SU-DHL-6 (cell line): Measurements from ENCODE around the gene ECHDC3.

Experiments used
- H2AFZ ChIP-seq: fragments of 200-600 bp; sonication (generic); 2 replicates; pipeline ENCODE4 v1.6.1; 2014; ENCODE audit warnings: low read depth, mild to moderate bottlenecking, moderate library complexity, mixed read lengths, antibody characterized with exemption, low read length; ENCODE audit not compliant: severe bottlenecking
- H3F3A ChIP-seq: fragments of 200-600 bp; shearing (Covaris generic); 2 replicates; pipeline ENCODE4 v1.6.0; 2016; ENCODE audit warnings: antibody characterized with exemption, mild to moderate bottlenecking; ENCODE audit not compliant: insufficient read depth
- H3K27ac ChIP-seq: fragments of 200-600 bp; sonication (generic); 2 replicates; pipeline ENCODE4 v1.5.1; 2016; ENCODE audit warnings: low read depth, mild to moderate bottlenecking, low read length, moderate library complexity, mixed read lengths
- H3K27me3 ChIP-seq: fragments of 200-600 bp; sonication (generic), shearing (Covaris generic); 2 replicates; pipeline ENCODE4 v1.6.0; 2014; ENCODE audit warnings: mild to moderate bottlenecking, low read length
- H3K36me3 ChIP-seq: fragments of 200-600 bp; sonication (generic); 2 replicates; pipeline ENCODE4 v1.6.1; 2014; ENCODE audit warnings: mild to moderate bottlenecking, low read length, mixed read lengths
- H3K4me2 ChIP-seq: fragments of 300-600, 200-600 bp; shearing (Covaris generic), sonication (generic); 2 replicates; pipeline ENCODE4 v1.6.0; 2014; ENCODE audit warnings: low read length, low read depth, mild to moderate bottlenecking; ENCODE audit not compliant: poor library complexity, severe bottlenecking
- H3K4me3 ChIP-seq: fragments of 200-600 bp; sonication (generic); 2 replicates; pipeline ENCODE4 v1.5.1; 2014; ENCODE audit warnings: antibody characterized with exemption, low read length, mild to moderate bottlenecking, mixed read lengths; ENCODE audit not compliant: insufficient read depth, poor library complexity, severe bottlenecking
- H3K79me2 ChIP-seq: fragments of 200-600 bp; sonication (generic); 2 replicates; pipeline ENCODE4 v1.6.1; 2014; ENCODE audit warnings: mild to moderate bottlenecking, low read length, moderate library complexity; ENCODE audit not compliant: insufficient read depth
- H3K9ac ChIP-seq: fragments of 200-600 bp; sonication (generic); 2 replicates; pipeline ENCODE4 v1.7.0; 2014; ENCODE audit warnings: mild to moderate bottlenecking, low read length
- H3K9me2 ChIP-seq: fragments of 200-600 bp; sonication (generic); replicated peaks from 2 replicates; pipeline ENCODE4 v1.6.1; 2014; ENCODE audit warnings: low read length; ENCODE audit not compliant: insufficient read depth
- H3K9me3 ChIP-seq: fragments of 200-600 bp; sonication (generic); 2 replicates; pipeline ENCODE4 v1.6.1; 2014; ENCODE audit warnings: low read length, mixed read lengths; ENCODE audit not compliant: insufficient read depth
- H4K20me1 ChIP-seq: fragments of 200-600 bp; sonication (generic); 2 replicates; pipeline ENCODE4 v1.6.1; 2014; ENCODE audit warnings: low read depth, mild to moderate bottlenecking, antibody characterized with exemption, low read length, moderate library complexity, mixed read lengths
- CTCF ChIP-seq: fragments of 200-600 bp; sonication (generic); IDR thresholded peaks from one replicate; pipeline ENCODE4 v1.5.1; 2017; ENCODE audit warnings: antibody characterized with exemption, mild to moderate bottlenecking, low read length, moderate library complexity; ENCODE audit not compliant: insufficient read depth, poor library complexity, severe bottlenecking
- EZH2phosphoT487 ChIP-seq: fragments of 200-600 bp; sonication (generic), shearing (Covaris generic); conservative IDR thresholded peaks from 2 replicates; pipeline ENCODE4 v1.6.1; 2018; ENCODE audit warnings: mild to moderate bottlenecking, antibody characterized with exemption, low read length, moderate library complexity, mixed read lengths

Gene ECHDC3

GRCh38 chr10:11716686-11717085 lies 25.5 kb upstream of the ECHDC3 start:
- no peaks in the 10 kb centered on the region for H3K79me2 ChIP-seq
- no peak overlapping the region for H3K4me3 ChIP-seq
- no peaks in the 10 kb centered on the region for H4K20me1 ChIP-seq
- no peak overlapping the region for H3K4me2 ChIP-seq
- H3K9ac ChIP-seq: no peak overlapping the region
- no peak overlapping the region for H2AFZ ChIP-seq
- H3K27ac ChIP-seq: no peak overlapping the region
- no peaks in the 10 kb centered on the region for H3K9me3 ChIP-seq
- H3K9me2 ChIP-seq: no peaks in the 10 kb centered on the region
- no peaks in the 10 kb centered on the region for H3K36me3 ChIP-seq
- no peaks in the 10 kb centered on the region for H3K27me3 ChIP-seq
- no peak for TF ChIP-seq CTCF
- TF ChIP-seq EZH2phosphoT487: no peak
- no peaks in the 10 kb centered on the region for H3F3A ChIP-seq

- no peaks in the 10 kb centered on the region for H4K20me1 ChIP-seq
- H3K9me2 ChIP-seq: no peaks in the 10 kb centered on the region
- no peaks in the 10 kb centered on the region for H3K9me3 ChIP-seq
- no peaks in the 10 kb centered on the region for H3K27me3 ChIP-seq
- H3K36me3 ChIP-seq: no peaks in the 10 kb centered on the region
- no peaks in the 10 kb centered on the region for H3K79me2 ChIP-seq
- no peak overlapping the region for H3K4me3 ChIP-seq
- H3F3A ChIP-seq: no peaks in the 10 kb centered on the region
- no peak overlapping the region for H3K4me2 ChIP-seq
- no peak overlapping the region for H3K27ac ChIP-seq
- H3K9ac ChIP-seq: no peak overlapping the region
- H2AFZ ChIP-seq: no peak overlapping the region
- TF ChIP-seq EZH2phosphoT487 (no peak), CTCF (no peak)
Observed at GRCh38 chr10:11719496-11720259, 22.5 kb upstream of the ECHDC3 start.

GRCh38 chr10:11720260-11720741 lies 21.9 kb upstream of the ECHDC3 start:
- H3K27me3 ChIP-seq: no peaks in the 10 kb centered on the region
- no peak overlapping the region for H3K9ac ChIP-seq
- no peak for TF ChIP-seq CTCF
- no peak for TF ChIP-seq EZH2phosphoT487
- no peaks in the 10 kb centered on the region for H3K36me3 ChIP-seq
- no peak overlapping the region for H3K4me3 ChIP-seq
- H3K79me2 ChIP-seq: no peaks in the 10 kb centered on the region
- H3F3A ChIP-seq: no peaks in the 10 kb centered on the region
- H3K9me3 ChIP-seq: no peaks in the 10 kb centered on the region
- no peak overlapping the region for H2AFZ ChIP-seq
- H3K9me2 ChIP-seq: no peaks in the 10 kb centered on the region
- H4K20me1 ChIP-seq: no peaks in the 10 kb centered on the region
- no peak overlapping the region for H3K27ac ChIP-seq
- H3K4me2 ChIP-seq: no peak overlapping the region
